Renal pelvis (tissue), 12 donors: Measurements from ENCODE around the gene KRTAP10-3. TPM values are rescaled to one million over a fixed set of nuclear protein-coding genes. Genes with fewer than 3 reads are reported as not detected.
"Not testable (repeated sequence)": the region's sequence is repeated elsewhere in the genome, so short reads cannot be mapped to it uniquely, and the experiment has no call there.

Experiments used
- DNase-seq: peaks from one replicate; pipeline ENCODE4 v3.0.0-alpha.2; 2013
- long read RNA-seq, 16 experiments: transcript quantifications; one replicate each; lab custom pipeline, GENCODE V29; 2026
- polyA plus RNA-seq, 3 donors: library from polyadenylated mRNA; unstranded; fragments of 120-200 nt; gene quantifications; one replicate each; pipeline ENCODE4 v1.2.1, GENCODE V29; 2013; ENCODE audit not compliant: insufficient read length in 3 of 3

Gene KRTAP10-3
- polyA plus RNA-seq: not detected
- long read RNA-seq, donor 1: 0 reads
- long read RNA-seq, donor 2: 0 reads
- long read RNA-seq, donor 3: 0 reads
- long read RNA-seq, donor 4: 0 reads
- long read RNA-seq, donor 5: 0 reads
- long read RNA-seq, donor 6: 0 reads
- long read RNA-seq, donor 7: 0 reads
- long read RNA-seq, donor 8: 0 reads
- long read RNA-seq, donor 9: 0 reads
- long read RNA-seq, donor 10: 0 reads
- long read RNA-seq, donor 11: 0 reads
- long read RNA-seq, donor 12: 0 reads
- long read RNA-seq, donor 13: 0 reads
- long read RNA-seq, donor 14: 0 reads
- long read RNA-seq, donor 15: 0 reads
- long read RNA-seq, donor 16: 0 reads

DNA sequence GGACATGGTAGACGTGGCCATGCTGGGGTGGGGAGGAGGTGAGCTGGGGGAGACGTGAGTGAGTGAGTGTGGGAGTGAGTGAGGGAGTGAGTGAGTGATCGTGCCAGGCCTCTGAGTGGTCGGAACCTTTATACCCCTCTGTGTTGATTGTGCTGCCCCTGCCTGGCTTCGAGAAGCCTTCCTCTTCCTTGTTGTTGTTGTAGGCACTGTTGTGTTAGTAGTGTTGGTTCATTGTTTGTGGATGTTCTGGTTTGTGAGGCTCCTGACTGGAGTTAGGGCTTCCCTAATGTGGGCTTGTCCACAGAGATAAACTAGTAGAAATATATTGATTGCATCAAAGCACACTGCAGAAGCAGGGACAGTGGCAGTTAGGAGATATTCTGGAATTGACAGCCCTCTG, at the start of gene KRTAP10-3:
KRTAP10-3 (minus strand) TSS at position 101 of the 400 bp plus-strand sequence; CDS start at position 21, 80 bp downstream.
- DNase-seq: no peak

GRCh38 chr21:44606495-44606894, 47.9 kb upstream of the KRTAP10-3 start:
- DNase-seq: no peak

DNA sequence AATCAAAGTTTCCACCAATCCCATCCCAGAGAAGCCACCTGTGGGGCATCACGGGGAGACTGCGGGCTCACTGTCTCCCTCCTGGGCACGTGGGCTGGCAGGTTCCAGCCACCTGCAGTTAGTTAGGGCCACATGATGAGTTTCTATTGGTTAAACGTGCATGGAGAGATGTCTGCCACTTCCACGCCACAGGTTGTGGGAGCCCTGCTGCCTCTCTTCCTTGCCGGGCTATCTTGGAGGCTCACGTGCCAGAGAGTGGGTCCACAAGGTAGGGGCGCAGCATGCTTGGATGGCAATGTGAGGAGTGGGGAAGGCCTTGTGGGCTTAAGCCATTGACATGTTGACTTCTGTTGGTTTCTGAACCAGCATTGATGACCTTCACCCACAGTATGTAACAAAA, 45.3 kb upstream of the KRTAP10-3 start:
- no peak for DNase-seq

DNA sequence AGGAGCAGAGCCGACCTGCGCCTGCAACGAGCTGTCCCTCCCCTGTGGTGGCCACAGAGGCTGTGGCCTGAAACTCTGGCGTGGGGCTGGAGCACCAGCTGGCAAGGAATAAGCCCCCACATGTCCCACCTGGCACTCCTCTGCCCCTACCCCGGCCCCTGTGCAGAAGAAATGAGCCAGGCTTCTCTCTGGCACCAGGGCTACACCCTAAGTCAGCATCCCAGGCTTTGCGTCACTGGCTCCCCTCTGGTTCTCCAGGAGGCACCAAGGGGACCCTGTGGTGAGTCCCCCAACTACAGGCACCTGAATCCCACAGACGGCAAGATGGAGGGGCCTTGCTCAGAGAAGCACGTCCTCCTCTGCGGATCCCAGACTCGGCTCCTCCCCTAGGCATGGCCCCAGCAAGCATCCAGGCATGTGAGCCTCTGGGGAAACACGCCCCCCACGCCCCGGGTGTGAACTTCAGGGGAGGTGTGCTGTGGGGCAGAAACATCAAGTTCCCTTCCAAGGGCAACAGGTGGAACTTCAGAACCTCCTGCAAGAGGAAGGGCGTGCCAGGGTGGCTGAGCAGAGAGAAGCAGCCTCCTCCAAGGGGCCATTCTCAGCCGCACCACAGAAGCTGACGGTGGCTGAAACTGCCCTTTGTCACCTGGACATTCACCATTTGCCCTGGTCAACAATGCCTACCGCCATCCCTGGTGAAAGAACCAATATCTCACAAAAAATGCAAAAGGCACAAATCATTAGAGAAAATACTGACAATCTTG, 44.7 kb upstream of the KRTAP10-3 start:
- DNase-seq: no peak

DNA sequence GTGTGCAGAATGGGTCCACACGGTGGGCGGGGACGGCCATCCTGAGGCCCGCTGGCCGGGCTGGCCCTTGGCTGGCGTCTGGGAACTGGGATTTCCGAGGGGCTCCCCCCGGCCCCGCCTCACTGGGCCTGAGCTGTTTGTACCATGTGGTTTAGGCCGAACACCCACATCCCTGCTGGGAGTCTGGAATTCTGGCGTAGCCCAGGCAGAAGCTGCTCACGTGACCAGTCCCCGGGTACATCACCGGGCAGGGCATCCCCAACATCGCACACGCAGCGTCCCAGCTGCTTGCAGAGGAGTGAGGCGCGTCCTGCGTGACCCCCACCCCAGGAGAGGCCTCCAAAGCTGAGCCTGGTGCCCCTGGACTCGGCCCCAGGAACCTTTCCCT, 43.9 kb upstream of the KRTAP10-3 start:
- no peak for DNase-seq

DNA sequence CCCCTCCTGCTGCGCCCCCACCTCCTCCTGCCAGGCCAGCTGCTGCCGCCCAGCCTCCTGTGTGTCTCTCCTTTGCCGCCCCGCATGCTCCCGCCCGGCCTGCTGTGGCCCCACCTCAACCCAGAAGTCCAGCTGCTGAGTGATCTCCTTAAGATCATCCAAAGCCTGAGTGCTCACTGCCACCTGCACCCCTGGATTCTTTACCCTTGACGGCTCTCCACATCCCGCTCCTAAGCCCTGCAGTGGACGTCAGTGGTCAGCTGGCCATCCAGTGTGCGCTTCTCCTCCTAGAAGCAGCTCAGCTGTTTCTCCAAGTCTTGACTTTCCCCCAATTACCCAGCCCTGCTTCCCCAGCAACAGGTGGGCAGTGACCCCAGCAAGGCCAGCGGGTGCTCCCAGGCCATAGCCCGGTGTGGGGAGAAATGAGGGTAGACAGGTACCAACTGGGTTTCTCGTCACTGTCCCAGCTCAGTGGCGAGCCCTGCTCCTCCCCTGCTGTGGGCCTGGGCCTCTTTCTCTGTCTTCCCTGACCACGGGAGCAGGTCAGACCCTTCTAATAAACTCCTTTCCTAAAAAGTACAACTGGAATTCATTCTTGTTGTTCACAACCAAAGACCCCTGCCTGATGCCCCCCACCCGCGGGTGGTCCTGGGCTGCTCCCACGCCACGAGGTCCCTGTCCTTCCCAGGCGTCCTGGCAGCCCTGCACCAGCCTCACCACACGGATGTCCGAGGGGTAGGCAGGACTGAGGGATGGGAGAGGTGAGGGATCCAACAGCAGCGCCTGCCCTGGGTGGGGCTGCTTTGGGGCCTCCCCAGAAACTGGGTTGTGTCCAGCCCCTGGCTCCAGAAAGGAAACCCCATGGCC, 43.2 kb upstream of the KRTAP10-3 start:
- no peak for DNase-seq

GRCh38 chr21:44601091-44601490, 42.5 kb upstream of the KRTAP10-3 start:
- not testable (repeated sequence) for DNase-seq

DNA sequence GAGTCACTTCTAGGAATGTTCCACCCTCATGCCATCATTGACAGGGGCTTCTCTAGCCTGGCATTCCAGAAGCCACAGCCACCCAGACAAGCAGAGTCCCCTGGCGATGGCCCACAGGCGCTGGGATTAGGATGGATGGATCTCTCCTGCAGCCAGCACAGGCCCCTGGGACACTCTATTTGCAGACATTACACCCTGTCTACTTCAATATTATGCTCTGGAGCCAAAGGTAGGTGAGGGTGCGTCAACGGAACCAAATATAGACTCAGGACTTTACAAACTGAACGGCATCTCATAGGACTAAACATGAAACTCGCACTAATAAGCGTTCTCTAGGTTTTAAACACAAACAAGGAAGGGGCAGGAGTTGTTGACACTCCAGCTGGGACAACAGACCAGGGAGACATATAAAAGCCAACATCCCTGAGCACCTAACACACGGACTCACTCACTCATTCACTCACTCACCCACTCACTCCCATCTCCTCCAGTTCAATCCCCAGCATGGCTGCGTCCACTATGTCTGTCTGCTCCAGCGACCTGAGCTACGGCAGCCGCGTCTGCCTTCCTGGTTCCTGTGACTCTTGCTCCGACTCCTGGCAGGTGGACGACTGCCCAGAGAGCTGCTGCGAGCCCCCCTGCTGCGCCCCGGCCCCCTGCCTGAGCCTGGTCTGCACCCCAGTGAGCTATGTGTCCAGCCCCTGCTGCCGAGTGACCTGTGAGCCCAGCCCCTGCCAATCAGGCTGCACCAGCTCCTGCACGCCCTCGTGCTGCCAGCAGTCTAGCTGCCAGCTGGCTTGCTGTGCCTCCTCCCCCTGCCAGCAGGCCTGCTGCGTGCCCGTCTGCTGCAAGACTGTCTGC, 41.8 kb upstream of the KRTAP10-3 start, which contains the start of gene KRTAP10-7:
KRTAP10-7 (plus strand) TSS at position 480 of the 861 bp plus-strand sequence; CDS start at position 505, 25 bp downstream.
- not testable (repeated sequence) for DNase-seq

GRCh38 chr21:44599264-44600029, 40.9 kb upstream of the KRTAP10-3 start:
- DNase-seq: no peak

DNA sequence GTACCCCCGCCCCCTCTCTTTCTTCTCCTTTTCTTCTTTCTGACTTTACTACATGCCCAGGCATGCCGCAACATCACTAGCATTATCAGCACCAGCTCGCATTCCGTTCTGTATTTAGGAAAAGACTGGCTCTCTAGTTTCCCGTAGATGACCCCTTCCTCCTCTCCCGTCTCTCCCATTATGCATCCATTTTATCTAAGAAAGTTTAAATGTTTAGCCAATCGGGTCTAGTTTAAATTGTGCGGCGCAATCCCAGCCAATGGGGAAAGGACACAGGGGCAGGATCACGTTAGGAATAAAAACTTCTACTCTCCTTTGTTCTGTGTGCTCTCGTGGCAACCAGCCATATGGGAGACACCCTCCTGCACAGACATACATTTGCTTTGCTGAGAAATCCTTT, 39.5 kb upstream of the KRTAP10-3 start:
- no peak for DNase-seq

GRCh38 chr21:44596068-44596725, 37.6 kb upstream of the KRTAP10-3 start:
- DNase-seq: no peak

DNA sequence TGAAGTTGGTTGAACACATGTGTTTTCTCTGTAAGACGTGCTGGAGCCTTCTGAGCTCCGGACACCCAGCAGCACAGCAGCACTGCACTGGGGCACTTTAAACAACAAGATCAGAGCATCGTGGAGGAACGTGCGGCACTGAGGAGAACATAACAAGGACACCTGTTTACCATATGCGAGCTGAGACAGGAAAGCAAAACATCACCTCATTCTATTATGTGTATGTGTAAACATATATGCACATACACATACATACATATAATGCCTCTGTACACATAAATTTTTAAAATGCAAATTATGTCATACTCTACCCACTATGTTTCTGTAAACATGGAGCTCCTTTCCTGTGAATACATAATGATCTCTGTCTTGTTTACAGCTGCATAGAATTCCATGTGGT, 36.9 kb upstream of the KRTAP10-3 start:
- DNase-seq: no peak

DNA sequence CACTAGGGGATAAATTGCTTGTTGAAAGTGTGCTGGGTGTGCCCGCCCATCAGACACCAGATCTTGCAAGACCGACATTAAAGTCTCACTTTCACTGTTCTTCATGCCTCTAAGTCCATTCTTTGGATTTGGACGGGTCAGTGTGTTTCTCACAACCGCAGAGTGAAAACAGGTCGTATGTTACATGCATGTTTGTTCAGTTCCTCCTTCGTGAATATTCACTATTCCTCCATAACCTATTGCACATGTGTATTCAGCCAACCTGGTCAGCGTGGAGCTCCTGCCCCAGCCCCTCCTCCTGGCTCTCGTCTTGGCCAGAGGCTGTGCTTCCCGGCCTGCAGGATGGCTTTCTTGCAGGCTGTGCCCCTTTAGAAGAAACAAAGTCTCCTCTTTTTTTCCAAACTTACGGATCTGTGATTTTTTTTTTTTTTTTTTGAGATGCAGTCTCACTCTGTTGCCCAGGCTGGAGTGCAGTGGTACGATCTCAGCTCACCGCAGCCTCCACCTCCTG, 35.9 kb upstream of the KRTAP10-3 start:
- no peak for DNase-seq

GRCh38 chr21:44593598-44594405, 35.2 kb upstream of the KRTAP10-3 start:
- DNase-seq: no peak

- no peak for DNase-seq
These were observed 34.1 kb upstream of the KRTAP10-3 start, which contains the start of gene KRTAP10-6 for GRCh38 chr21:44592446-44593311. KRTAP10-6 (minus strand) TSS chr21:44592505; CDS start chr21:44592484, 21 bp downstream.

- DNase-seq: not testable (repeated sequence)
These were observed 33.2 kb upstream of the KRTAP10-3 start for GRCh38 chr21:44591801-44592130.
